ENCODE data around the gene PECR. TPM values are rescaled to one million over a fixed set of nuclear protein-coding genes. Genes with fewer than 3 reads are reported as not detected.

PECR gene
- total and polyA plus RNA-seq, 9 of the 15 experiments (the other 6 are each of a cell fraction or from before 2014, with no cell fraction given), result 1.1 to 10.3 (median 8.2) TPM

DNA sequence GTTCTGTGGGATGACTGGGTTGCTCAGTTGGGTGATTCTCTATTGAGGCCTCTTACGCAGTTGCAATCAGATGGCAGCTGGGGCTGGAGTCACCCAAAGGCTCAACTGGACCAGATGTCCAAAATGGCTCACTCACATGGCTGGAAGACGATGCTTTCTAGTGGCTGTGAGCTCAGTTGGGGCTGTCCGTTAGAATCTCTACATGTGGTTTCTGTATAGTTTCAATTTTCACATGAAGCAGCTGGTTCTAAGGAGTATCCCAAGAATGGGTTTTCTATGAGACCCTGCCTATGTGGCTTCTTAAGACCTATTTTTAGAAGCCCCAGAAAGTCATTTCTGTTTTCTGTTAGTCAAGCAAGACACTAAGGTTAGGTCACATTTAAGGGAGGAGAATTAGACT lies 32.0 kb upstream of the PECR start:
- no peak for DNase-seq (ENCODE audit: extremely low read depth in 1 of 4, low spot score in 3 of 4)
- BruUV-seq (replicated peaks), result no TSS peak
- Histone ChIP-seq H2AFZ (ENCODE audit: low read depth, low read length) (no peak overlapping the region), H3K27ac (ENCODE audit: extremely low read depth, low read depth, low read length) (peak overlapping the region; percentile 31; the same call in 1 of the 3 replicates), H3K27me3 (ENCODE audit: control insufficient read depth in 2 of 2, insufficient read depth in 2 of 2, low read length in 2 of 2) (no peaks in the 10 kb centered on the region), H3K4me2 (ENCODE audit: insufficient read depth, low read length) (no peak overlapping the region), H3K9ac (ENCODE audit: insufficient read depth in 1 of 2, low read depth in 2 of 2, low read length in 2 of 2) (no peak overlapping the region), H3K36me3 (ENCODE audit: control insufficient read depth, insufficient read depth, low read length) (peaks cover 78% of the 10 kb centered on the region), H3K9me1 (ENCODE audit: control insufficient read depth, insufficient read depth, low read length) (no peaks in the 10 kb centered on the region), H3K4me1 (replicated peaks in 1 of 2; ENCODE audit: control insufficient read depth in 2 of 2, insufficient read depth in 2 of 2, low read length in 2 of 2) (peaks cover 3 to 12% of the 10 kb centered on the region in 2 experiments; a peak in 4 of 5 replicates), H4K20me1 (replicated peaks; ENCODE audit: control insufficient read depth, insufficient read depth, low read length) (peaks cover 5% of the 10 kb centered on the region; the same call in 1 of the 2 replicates), H3K79me2 (ENCODE audit: control insufficient read depth, insufficient read depth, low read length) (peaks cover 81% of the 10 kb centered on the region), H3K9me3 (replicated peaks; ENCODE audit: control insufficient read depth, insufficient read depth, low read depth, low read length) (no peaks in the 10 kb centered on the region), H3K4me3 (no peak overlapping the region)
- in situ Hi-C loops (cut with MboI) (no loop called here), intact Hi-C loops (cut with micrococcal nuclease) (no loop called here)
- no peak for FAIRE-seq
- 83% methylated on average over 3 of the region's 3 CpGs for WGBS (ENCODE audit: insufficient coverage, low coverage, missing lambda C conversion rate)
- ChIA-PET CTCF (ENCODE audit: low intra/inter-chr PET ratio) (no interaction called here), POLR2A (interaction anchor here (0.6 to 1.4 kb wide), 2 partner anchors 10 to 39 kb away, joined by 3 read pairs; no protein-coding TSS in a partner anchor)
- no peak for ATAC-seq
- TF ChIP-seq YY1 (IDR thresholded peaks at IDR 0.05; ENCODE audit: borderline replicate concordance in 1 of 3, control insufficient read depth in 1 of 3, extremely low read depth in 1 of 3, insufficient read depth in 3 of 3, insufficient read length in 1 of 3, insufficient replicate concordance in 2 of 3, low read depth in 1 of 3, low read length in 2 of 3), result peak in 1 of 3 experiments; percentile 41
- TF ChIP-seq, protein P1, sequence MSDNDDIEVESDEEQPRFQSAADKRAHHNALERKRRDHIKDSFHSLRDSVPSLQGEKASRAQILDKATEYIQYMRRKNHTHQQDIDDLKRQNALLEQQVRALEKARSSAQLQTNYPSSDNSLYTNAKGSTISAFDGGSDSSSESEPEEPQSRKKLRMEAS (CRISPR knock-in tag; IDR thresholded peaks at IDR 0.05), result no peak
- TF ChIP-seq, protein P2, sequence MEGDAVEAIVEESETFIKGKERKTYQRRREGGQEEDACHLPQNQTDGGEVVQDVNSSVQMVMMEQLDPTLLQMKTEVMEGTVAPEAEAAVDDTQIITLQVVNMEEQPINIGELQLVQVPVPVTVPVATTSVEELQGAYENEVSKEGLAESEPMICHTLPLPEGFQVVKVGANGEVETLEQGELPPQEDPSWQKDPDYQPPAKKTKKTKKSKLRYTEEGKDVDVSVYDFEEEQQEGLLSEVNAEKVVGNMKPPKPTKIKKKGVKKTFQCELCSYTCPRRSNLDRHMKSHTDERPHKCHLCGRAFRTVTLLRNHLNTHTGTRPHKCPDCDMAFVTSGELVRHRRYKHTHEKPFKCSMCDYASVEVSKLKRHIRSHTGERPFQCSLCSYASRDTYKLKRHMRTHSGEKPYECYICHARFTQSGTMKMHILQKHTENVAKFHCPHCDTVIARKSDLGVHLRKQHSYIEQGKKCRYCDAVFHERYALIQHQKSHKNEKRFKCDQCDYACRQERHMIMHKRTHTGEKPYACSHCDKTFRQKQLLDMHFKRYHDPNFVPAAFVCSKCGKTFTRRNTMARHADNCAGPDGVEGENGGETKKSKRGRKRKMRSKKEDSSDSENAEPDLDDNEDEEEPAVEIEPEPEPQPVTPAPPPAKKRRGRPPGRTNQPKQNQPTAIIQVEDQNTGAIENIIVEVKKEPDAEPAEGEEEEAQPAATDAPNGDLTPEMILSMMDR (IDR thresholded peaks at IDR 0.05 in 2 of 3, conservative IDR thresholded peaks at IDR 0.05 in 1 of 3; ENCODE audit: insufficient read depth in 2 of 3, low read depth in 1 of 3, low read length in 3 of 3), result no peak
- no peak for TF ChIP-seq TAF9B (IDR thresholded peaks at IDR 0.05; ENCODE audit: partially characterized antibody)
- TF ChIP-seq POLR2AphosphoS5 (IDR thresholded peaks at IDR 0.05; ENCODE audit: control insufficient read depth, insufficient read depth, low read depth, low read length), result 0 out of 2 replicates have a peak, but pooled peaks have one; percentile 11
- TF ChIP-seq PML (IDR thresholded peaks at IDR 0.05; ENCODE audit: low read length), result peak; percentile 18; the same call in 1 of the 2 replicates
- no peak for TF ChIP-seq NFXL1 (CRISPR knock-in tag; IDR thresholded peaks at IDR 0.05)
